GM12878 (cell line): ENCODE data around the gene DCDC1. TPM values are rescaled to one million over a fixed set of nuclear protein-coding genes. Genes with fewer than 3 reads are reported as not detected.

Experiments used
- ATAC-seq: fragments of 200-7000 bp; cut with Tn5 transposase; 3 replicates; pipeline ENCODE4 v1.9.1; 2020; ENCODE audit warnings: mild to moderate bottlenecking, moderate library complexity
- BruUV-seq: library from RNA; stranded (reverse); fragments of 400-500 nt; replicated peaks from 2 replicates; lab custom pipeline; 2021; lab: Mats Ljungman, UMichigan
- CTCF ChIA-PET: fragments of 300-600 bp; sonication (Branson Sonifier 250); formaldehyde crosslinking; extraction: SDS; loops from one replicate; lab custom pipeline; 2021; ENCODE audit warnings: inconsistent platforms; lab: Yijun Ruan, JAX
- POLR2A ChIA-PET: fragments of 350-600 bp; formaldehyde crosslinking; extraction: SDS; loops from one replicate; lab custom pipeline; 2021; ENCODE audit warnings: inconsistent platforms; lab: Charles Lee
- RAD21 ChIA-PET: fragments of 300-600 bp; sonication (Branson Sonifier 250); formaldehyde crosslinking; loops from one replicate; lab custom pipeline; 2023; ENCODE audit warnings: antibody characterized with exemption; ENCODE audit not compliant: unreplicated experiment; lab: Charles Lee
- SMC1A ChIA-PET: fragments of 300-600 bp; sonication (Branson Sonifier 250); formaldehyde crosslinking; loops from one replicate; lab custom pipeline; 2023; ENCODE audit not compliant: unreplicated experiment, uncharacterized antibody; lab: Charles Lee
- DNase-seq: peaks from one replicate; pipeline ENCODE4 v3.0.0-alpha.2; 2011; ENCODE audit warnings: low read depth, low spot score
- FAIRE-seq: peaks from 3 replicates; lab custom pipeline; 2011; peaks lifted over from hg19 to GRCh38; lab: Jason Lieb, UNC
- H2AFZ ChIP-seq: 2 replicates; pipeline ENCODE4 v1.6.0; 2011; ENCODE audit warnings: low read depth, low read length, control low read depth; ENCODE audit not compliant: control insufficient read depth
- H3K27ac ChIP-seq: 2 replicates; pipeline ENCODE4 v1.5.1; 2011; ENCODE audit warnings: control low read depth; ENCODE audit not compliant: control insufficient read depth, insufficient read depth
- H3K27me3 ChIP-seq, 2 experiments: replicated peaks in 1 of 2; 2 replicates each; pipeline versions ENCODE4 v1.6.0 to v1.6.1; 2011; ENCODE audit warnings: low read length in 1 of 2; ENCODE audit not compliant: control insufficient read depth in 2 of 2, insufficient read depth in 2 of 2
- H3K36me3 ChIP-seq, 2 experiments: 2 replicates each; pipeline ENCODE4 v1.5.1; 2011; ENCODE audit warnings: low read length in 1 of 2; ENCODE audit not compliant: control insufficient read depth in 2 of 2, insufficient read depth in 2 of 2
- H3K4me1 ChIP-seq: 2 replicates; pipeline ENCODE4 v1.6.1; 2011; ENCODE audit warnings: mild to moderate bottlenecking, low read length, moderate library complexity, mixed read lengths; ENCODE audit not compliant: control insufficient read depth, insufficient read depth
- H3K4me2 ChIP-seq: 2 replicates; pipeline ENCODE4 v1.6.0; 2011; ENCODE audit warnings: control low read depth; ENCODE audit not compliant: control insufficient read depth, insufficient read depth
- H3K4me3 ChIP-seq: fragments of 200-600 bp; sonication (generic); 2 replicates; pipeline ENCODE4 v1.5.1; 2016
- H3K79me2 ChIP-seq: 2 replicates; pipeline ENCODE4 v1.6.0; 2011; ENCODE audit warnings: low read length; ENCODE audit not compliant: control insufficient read depth, insufficient read depth
- H3K9ac ChIP-seq: 2 replicates; pipeline ENCODE4 v1.8.0; 2011; ENCODE audit warnings: low read length, control low read depth, mixed read lengths; ENCODE audit not compliant: control insufficient read depth, insufficient read depth
- H3K9me3 ChIP-seq: replicated peaks from 3 replicates; pipeline ENCODE4 v1.5.1; 2011; ENCODE audit warnings: mild to moderate bottlenecking, low read length; ENCODE audit not compliant: control insufficient read depth, insufficient read depth
- H4K20me1 ChIP-seq: 2 replicates; pipeline ENCODE4 v1.6.0; 2011; ENCODE audit not compliant: control insufficient read depth, insufficient read depth
- CBX5 ChIP-seq: sonication (generic); IDR thresholded peaks from 2 replicates; pipeline ENCODE4 v1.6.1; 2016; ENCODE audit warnings: low read depth, moderate library complexity, mild to moderate bottlenecking, inconsistent platforms
- CEBPB ChIP-seq, 2 experiments: fragments of 150-350 bp in 1 of 2; IDR thresholded peaks; 2 replicates each; pipeline ENCODE4 v1.6.1; 2012 to 2014; ENCODE audit warnings: low read depth in 2 of 2, low read length in 2 of 2, borderline replicate concordance in 1 of 2, inconsistent platforms in 1 of 2
- CREB1 ChIP-seq: IDR thresholded peaks from 2 replicates; pipeline ENCODE4 v1.6.1; 2012; ENCODE audit warnings: low read depth, mild to moderate bottlenecking, inconsistent platforms
- ESRRA ChIP-seq: IDR thresholded peaks from 2 replicates; pipeline ENCODE4 v1.6.1; 2012; ENCODE audit warnings: mild to moderate bottlenecking, low read length, improper control_type of control experiment
- HDGF ChIP-seq: fragments of 450-650 bp; IDR thresholded peaks from 2 replicates; pipeline ENCODE4 v1.6.1; 2016; ENCODE audit warnings: antibody characterized with exemption
- MEF2B ChIP-seq: fragments of 450-650 bp; IDR thresholded peaks from 2 replicates; pipeline ENCODE4 v1.6.1; 2018; ENCODE audit warnings: mild to moderate bottlenecking, moderate library complexity; ENCODE audit not compliant: partially characterized antibody, poor library complexity, severe bottlenecking
- MTA2 ChIP-seq: fragments of 450-650 bp; IDR thresholded peaks from 2 replicates; pipeline ENCODE4 v1.6.1; 2016; ENCODE audit warnings: low read depth, mild to moderate bottlenecking, moderate library complexity
- NR2C1 ChIP-seq: fragments of 450-650 bp; IDR thresholded peaks from 2 replicates; pipeline ENCODE4 v1.6.1; 2017; ENCODE audit warnings: antibody characterized with exemption, mild to moderate bottlenecking, moderate library complexity
- NR2C2 ChIP-seq: IDR thresholded peaks from 2 replicates; pipeline ENCODE4 v1.6.1; 2011; ENCODE audit warnings: borderline replicate concordance, low read depth; ENCODE audit not compliant: control insufficient read depth, insufficient read length
- POU2F2 ChIP-seq: IDR thresholded peaks from 3 replicates; pipeline ENCODE4 v1.6.1; 2011; ENCODE audit warnings: low read depth, mild to moderate bottlenecking, low read length, borderline replicate concordance
- RELB ChIP-seq: fragments of 450-650 bp; IDR thresholded peaks from 2 replicates; pipeline ENCODE4 v1.6.1; 2017; ENCODE audit warnings: low read depth, mild to moderate bottlenecking, moderate library complexity
- SREBF2 ChIP-seq: IDR thresholded peaks from 2 replicates; pipeline ENCODE4 v1.6.1; 2012; ENCODE audit warnings: mild to moderate bottlenecking, low read length
- TCF3 ChIP-seq: IDR thresholded peaks from 2 replicates; pipeline ENCODE4 v1.6.1; 2012; ENCODE audit warnings: low read depth, mild to moderate bottlenecking, low read length, borderline replicate concordance; ENCODE audit not compliant: insufficient read depth
- YY1 ChIP-seq: IDR thresholded peaks from 2 replicates; pipeline ENCODE4 v1.6.1; 2011; ENCODE audit warnings: low read depth, mild to moderate bottlenecking, low read length
- ZNF384 ChIP-seq: IDR thresholded peaks from 2 replicates; pipeline ENCODE4 v1.6.1; 2012; ENCODE audit warnings: low read depth, mild to moderate bottlenecking, low read length, improper control_type of control experiment, borderline replicate concordance
- WGBS: methylation state at CpG from one replicate; pipeline ENCODE4 v1.1.6; 2016; ENCODE audit warnings: low lambda C conversion rate; ENCODE audit not compliant: insufficient replicate concordance, insufficient coverage; ENCODE audit errors: missing lambda C conversion rate; 5-methylcytosine and 5-hydroxymethylcytosine counted together
- in situ Hi-C: fragments of 300-500 bp; cut with MboI; formaldehyde crosslinking; loops from 9 replicates; pipeline ENCODE4 v1.14.3; 2018; ENCODE audit warnings: mixed read lengths
- intact Hi-C: fragments of 100-400 bp; cut with micrococcal nuclease; formaldehyde crosslinking; loops from one replicate; pipeline ENCODE4 v1.14.2; 2022; ENCODE audit not compliant: unreplicated experiment
- polyA plus RNA-seq, 11 experiments: library from polyadenylated mRNA; depleted of rRNA in 4 of 11; unstranded in 6 of 11; stranded (reverse) in 5 of 11; fragments of >200 nt; fragmentation: Nextera tagmentation in 4 of 11; fragmentation: Illumina TruSeq in 1 of 11; extraction: Ambion mirVana in 4 of 11; extraction: Trizol in 1 of 11; gene quantifications; 1 replicate in 1 of 11; 2 replicates in 10 of 11; pipeline versions ENCODE4 v1.2.1 to v1.2.3, GENCODE V29; 2011 to 2016; ENCODE audit warnings: inconsistent platforms in 2 of 11, missing spikeins in 2 of 11, low read depth in 1 of 11
- total RNA-seq, 4 experiments: library from RNA; depleted of rRNA in 3 of 4; stranded (reverse); fragments of >200 nt in 3 of 4; fragmentation: Illumina TruSeq in 1 of 4; extraction: Trizol in 1 of 4; gene quantifications; 2 replicates each; pipeline versions ENCODE4 v1.2.1 to v1.2.3, GENCODE V29; 2013 to 2021

DCDC1 gene
- total and polyA plus RNA-seq, 10 of the 15 experiments (the other 5 are each of a cell fraction or from before 2014, with no cell fraction given): not detected

DNA sequence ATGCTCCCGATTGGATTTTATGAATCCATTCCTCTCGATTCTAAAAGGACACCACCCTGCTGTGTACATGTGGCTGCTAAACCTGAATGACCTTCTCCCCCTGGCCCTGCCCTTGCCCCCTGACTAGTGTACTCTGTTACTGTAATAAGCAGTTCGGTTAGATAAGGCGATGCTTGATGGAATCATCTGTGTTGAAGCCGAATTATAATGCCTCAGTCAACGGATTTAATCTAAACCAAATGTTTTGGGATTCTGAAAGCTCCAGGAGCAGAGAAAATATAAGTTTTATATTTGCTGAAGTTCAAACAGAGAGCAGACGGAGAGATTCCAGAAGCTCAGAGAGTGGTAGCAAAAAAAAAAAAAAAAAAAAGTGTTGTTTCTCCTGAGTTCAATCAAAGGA is 508.0 kb downstream of the DCDC1 start:
- ChIA-PET RAD21 (no interaction called here), CTCF (no interaction called here), SMC1A (no interaction called here), POLR2A (no interaction called here)
- H3K79me2 ChIP-seq: no peaks in the 10 kb centered on the region
- DNase-seq (no peak), ATAC-seq (no peak), FAIRE-seq (no peak)
- no peak overlapping the region for H3K4me3 ChIP-seq
- no peaks in the 10 kb centered on the region for H4K20me1 ChIP-seq
- BruUV-seq: no TSS peak
- no peaks in the 10 kb centered on the region for H3K9me3 ChIP-seq
- no peaks in the 10 kb centered on the region for H3K4me1 ChIP-seq
- in situ Hi-C loops: no loop called here
- intact Hi-C loops: no loop called here
- WGBS: 41% methylated on average over 6 of the region's 7 CpGs
- H3K27me3 ChIP-seq: no peaks in the 10 kb centered on the region
- no peak for TF ChIP-seq MTA2
- TF ChIP-seq YY1: no peak
- no peak for TF ChIP-seq HDGF
- TF ChIP-seq CBX5: no peak
- TF ChIP-seq SREBF2: no peak
- no peak for TF ChIP-seq CREB1
- no peak for TF ChIP-seq ESRRA
- TF ChIP-seq RELB: no peak
- no peak for TF ChIP-seq NR2C2
- TF ChIP-seq NR2C1: no peak
- TF ChIP-seq POU2F2: no peak
- TF ChIP-seq CEBPB (IDR thresholded peaks at IDR 0.05; ENCODE audit: borderline replicate concordance in 1 of 2, low read depth in 2 of 2, low read length in 2 of 2): no peak
- no peak for TF ChIP-seq TCF3
- TF ChIP-seq MEF2B: no peak
- TF ChIP-seq ZNF384: no peak
- no peak overlapping the region for H2AFZ ChIP-seq
- no peak overlapping the region for H3K27ac ChIP-seq
- H3K9ac ChIP-seq: no peak overlapping the region
- no peak overlapping the region for H3K4me2 ChIP-seq
- no peaks in the 10 kb centered on the region for H3K36me3 ChIP-seq
